ENCODE results near the gene LONRF2. TPM values are rescaled to one million over a fixed set of nuclear protein-coding genes. Genes with fewer than 3 reads are reported as not detected.

The LONRF2 gene
- total and polyA plus RNA-seq, 2 of the 13 experiments (the other 11 are each of a cell fraction or from before 2014, with no cell fraction given): not detected

GRCh38 chr2:100257939-100258338 lies 64.4 kb downstream of the LONRF2 start:
- DNase-seq (ENCODE audit: low spot score): no peak
- Histone ChIP-seq H4K20me1 (ENCODE audit: insufficient read depth, low read length) (no peaks in the 10 kb centered on the region), H3K4me3 (replicated peaks in 1 of 3; ENCODE audit: insufficient read depth in 1 of 3, low read depth in 2 of 3, low read length in 3 of 3) (no peak overlapping the region), H3K4me2 (ENCODE audit: low read depth, low read length) (no peak overlapping the region), H3K27me3 (ENCODE audit: control insufficient read depth in 1 of 2, insufficient read depth in 2 of 2, low read length in 2 of 2) (peaks cover 2 to 3% of the 10 kb centered on the region in 2 experiments; a peak in 3 of 5 replicates), H3K27ac (ENCODE audit: extremely low read length, insufficient read depth, low read length) (no peak overlapping the region), H3K4me1 (ENCODE audit: insufficient read depth, low read length) (no peaks in the 10 kb centered on the region), H3K36me3 (replicated peaks in 1 of 2; ENCODE audit: control insufficient read depth in 1 of 2, insufficient read depth in 2 of 2, low read length in 2 of 2) (no peaks in the 10 kb centered on the region), H3K9ac (ENCODE audit: insufficient read depth, low read depth, low read length) (no peak overlapping the region), H3K9me3 (ENCODE audit: low read length) (no peaks in the 10 kb centered on the region), H3K79me2 (ENCODE audit: insufficient read depth, low read length) (no peaks in the 10 kb centered on the region), H2AFZ (ENCODE audit: low read length) (no peak overlapping the region)
- ChIA-PET POLR2A (no interaction called here), CTCF (ENCODE audit: low intra/inter-chr PET ratio, low total read pairs) (no interaction called here)
- ATAC-seq: no peak
- in situ Hi-C loops (cut with HindIII; ENCODE audit: extremely low pct_ligation_motif_present, low pct_unique_long_range_greater_than_20kb) (no loop called here), intact Hi-C loops (cut with micrococcal nuclease; ENCODE audit: unreplicated experiment) (no loop called here)
- no TSS peak for BruUV-seq (replicated peaks)
- WGBS (ENCODE audit: low lambda C conversion rate): 51% methylated on average over 9 of the region's 9 CpGs
- no peak for FAIRE-seq
- TF ChIP-seq SIN3B (IDR thresholded peaks at IDR 0.05; ENCODE audit: low read length) (no peak), ZNF782 (CRISPR knock-in tag; IDR thresholded peaks at IDR 0.05; ENCODE audit: borderline replicate concordance) (no peak), NONO (IDR thresholded peaks at IDR 0.05) (no peak), NONO (CRISPR knock-in tag; conservative IDR thresholded peaks at IDR 0.05) (no peak), CERS6 (CRISPR knock-in tag; IDR thresholded peaks at IDR 0.05) (no peak), PHF8 (CRISPR knock-in tag; IDR thresholded peaks at IDR 0.05) (no peak), ZNF432 (CRISPR knock-in tag; IDR thresholded peaks at IDR 0.05; ENCODE audit: borderline replicate concordance) (no peak), GATA4 (IDR thresholded peaks at IDR 0.05; ENCODE audit: borderline replicate concordance, low read depth) (no peak), ARNT2 (CRISPR knock-in tag; IDR thresholded peaks at IDR 0.05; ENCODE audit: low read depth) (no peak), ASH2L (IDR thresholded peaks at IDR 0.05; ENCODE audit: insufficient read length, low read depth, low read length) (no peak), DZIP1 (CRISPR knock-in tag; IDR thresholded peaks at IDR 0.05) (no peak), ZNF503 (CRISPR knock-in tag; IDR thresholded peaks at IDR 0.05) (no peak), PRDM4 (CRISPR knock-in tag; IDR thresholded peaks at IDR 0.05; ENCODE audit: borderline replicate concordance) (no peak), SOX5 (CRISPR knock-in tag; IDR thresholded peaks at IDR 0.05; ENCODE audit: borderline replicate concordance) (no peak), KLF16 (CRISPR knock-in tag; IDR thresholded peaks at IDR 0.05) (no peak), MXD1 (CRISPR knock-in tag; IDR thresholded peaks at IDR 0.05) (no peak), GATAD1 (CRISPR knock-in tag; IDR thresholded peaks at IDR 0.05) (no peak)
